Progenitor cell of endocrine pancreas (in vitro differentiated cells): ENCODE data around the gene PCDHGB7. TPM values are rescaled to one million over a fixed set of nuclear protein-coding genes. Genes with fewer than 3 reads are reported as not detected.
A peak's percentile ranks its signal among the peaks of the same experiment; 100 is the strongest.
"Not testable (repeated sequence)": the region's sequence is repeated elsewhere in the genome, so short reads cannot be mapped to it uniquely, and the experiment has no call there.

Experiments used
- DNase-seq: peaks from one replicate; pipeline ENCODE4 v3.0.0; 2021; ENCODE audit warnings: low spot score; ENCODE audit not compliant: unreplicated experiment
- H3K27ac Mint-ChIP-seq: 2 replicates; pipeline ENCODE4 v1.8.0; 2021; ENCODE audit warnings: mild to moderate bottlenecking, moderate library complexity, mixed read lengths
- H3K27me3 Mint-ChIP-seq: 2 replicates; pipeline ENCODE4 v1.8.0; 2021; ENCODE audit warnings: mixed read lengths
- H3K36me3 Mint-ChIP-seq: 2 replicates; pipeline ENCODE4 v1.8.0; 2022; ENCODE audit warnings: mixed read lengths; ENCODE audit not compliant: insufficient read depth
- H3K4me1 Mint-ChIP-seq: 2 replicates; pipeline ENCODE4 v1.8.0; 2021; ENCODE audit warnings: low read depth, mixed read lengths
- H3K4me3 Mint-ChIP-seq: 2 replicates; pipeline ENCODE4 v1.8.0; 2021; ENCODE audit warnings: low read depth, mild to moderate bottlenecking, moderate library complexity, mixed read lengths
- H3K9me3 Mint-ChIP-seq: 2 replicates; pipeline ENCODE4 v1.8.0; 2021; ENCODE audit warnings: low read depth, mixed read lengths
- total RNA-seq: library from RNA; stranded (reverse); gene quantifications from 2 replicates; pipeline ENCODE4 v1.2.1, GENCODE V29; 2021
- TF ChIP-seq, protein P1 (sequence below): fragments of 200-600 bp; sonication (generic); IDR thresholded peaks from one replicate; pipeline ENCODE4 v1.5.0; 2021; ENCODE audit warnings: antibody characterized with exemption, mild to moderate bottlenecking; ENCODE audit not compliant: unreplicated experiment

Gene PCDHGB7
- total RNA-seq, 1 donor from 2014 or later: 6.0 TPM

DNA sequence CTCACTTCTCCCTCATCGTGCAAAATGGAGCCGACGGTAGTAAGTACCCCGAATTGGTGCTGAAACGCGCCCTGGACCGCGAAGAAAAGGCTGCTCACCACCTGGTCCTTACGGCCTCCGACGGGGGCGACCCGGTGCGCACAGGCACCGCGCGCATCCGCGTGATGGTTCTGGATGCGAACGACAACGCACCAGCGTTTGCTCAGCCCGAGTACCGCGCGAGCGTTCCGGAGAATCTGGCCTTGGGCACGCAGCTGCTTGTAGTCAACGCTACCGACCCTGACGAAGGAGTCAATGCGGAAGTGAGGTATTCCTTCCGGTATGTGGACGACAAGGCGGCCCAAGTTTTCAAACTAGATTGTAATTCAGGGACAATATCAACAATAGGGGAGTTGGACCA lies 13.8 kb downstream of the PCDHGB7 start:
- TF ChIP-seq, protein P1, sequence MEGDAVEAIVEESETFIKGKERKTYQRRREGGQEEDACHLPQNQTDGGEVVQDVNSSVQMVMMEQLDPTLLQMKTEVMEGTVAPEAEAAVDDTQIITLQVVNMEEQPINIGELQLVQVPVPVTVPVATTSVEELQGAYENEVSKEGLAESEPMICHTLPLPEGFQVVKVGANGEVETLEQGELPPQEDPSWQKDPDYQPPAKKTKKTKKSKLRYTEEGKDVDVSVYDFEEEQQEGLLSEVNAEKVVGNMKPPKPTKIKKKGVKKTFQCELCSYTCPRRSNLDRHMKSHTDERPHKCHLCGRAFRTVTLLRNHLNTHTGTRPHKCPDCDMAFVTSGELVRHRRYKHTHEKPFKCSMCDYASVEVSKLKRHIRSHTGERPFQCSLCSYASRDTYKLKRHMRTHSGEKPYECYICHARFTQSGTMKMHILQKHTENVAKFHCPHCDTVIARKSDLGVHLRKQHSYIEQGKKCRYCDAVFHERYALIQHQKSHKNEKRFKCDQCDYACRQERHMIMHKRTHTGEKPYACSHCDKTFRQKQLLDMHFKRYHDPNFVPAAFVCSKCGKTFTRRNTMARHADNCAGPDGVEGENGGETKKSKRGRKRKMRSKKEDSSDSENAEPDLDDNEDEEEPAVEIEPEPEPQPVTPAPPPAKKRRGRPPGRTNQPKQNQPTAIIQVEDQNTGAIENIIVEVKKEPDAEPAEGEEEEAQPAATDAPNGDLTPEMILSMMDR: no peak
- H3K27ac Mint-ChIP-seq: peak overlapping the region; percentile 77
- H3K27me3 Mint-ChIP-seq: no peaks in the 10 kb centered on the region
- H3K4me3 Mint-ChIP-seq: no peak overlapping the region
- H3K4me1 Mint-ChIP-seq: no peaks in the 10 kb centered on the region
- DNase-seq: no peak
- H3K9me3 Mint-ChIP-seq: peaks cover 51% of the 10 kb centered on the region
- H3K36me3 Mint-ChIP-seq: peaks cover 59% of the 10 kb centered on the region

DNA sequence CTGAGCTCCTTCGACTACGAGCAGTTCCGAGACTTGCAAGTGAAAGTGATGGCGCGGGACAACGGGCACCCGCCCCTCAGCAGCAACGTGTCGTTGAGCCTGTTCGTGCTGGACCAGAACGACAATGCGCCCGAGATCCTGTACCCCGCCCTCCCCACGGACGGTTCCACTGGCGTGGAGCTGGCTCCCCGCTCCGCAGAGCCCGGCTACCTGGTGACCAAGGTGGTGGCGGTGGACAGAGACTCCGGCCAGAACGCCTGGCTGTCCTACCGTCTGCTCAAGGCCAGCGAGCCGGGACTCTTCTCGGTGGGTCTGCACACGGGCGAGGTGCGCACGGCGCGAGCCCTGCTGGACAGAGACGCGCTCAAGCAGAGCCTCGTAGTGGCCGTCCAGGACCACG lies 14.8 kb downstream of the PCDHGB7 start:
- H3K27me3 Mint-ChIP-seq, H3K4me3 Mint-ChIP-seq, H3K4me1 Mint-ChIP-seq, DNase-seq: not testable (repeated sequence)
- H3K27ac Mint-ChIP-seq: peak overlapping the region; percentile 77
- peaks cover 51% of the 10 kb centered on the region for H3K9me3 Mint-ChIP-seq
- peaks cover 53% of the 10 kb centered on the region for H3K36me3 Mint-ChIP-seq

DNA sequence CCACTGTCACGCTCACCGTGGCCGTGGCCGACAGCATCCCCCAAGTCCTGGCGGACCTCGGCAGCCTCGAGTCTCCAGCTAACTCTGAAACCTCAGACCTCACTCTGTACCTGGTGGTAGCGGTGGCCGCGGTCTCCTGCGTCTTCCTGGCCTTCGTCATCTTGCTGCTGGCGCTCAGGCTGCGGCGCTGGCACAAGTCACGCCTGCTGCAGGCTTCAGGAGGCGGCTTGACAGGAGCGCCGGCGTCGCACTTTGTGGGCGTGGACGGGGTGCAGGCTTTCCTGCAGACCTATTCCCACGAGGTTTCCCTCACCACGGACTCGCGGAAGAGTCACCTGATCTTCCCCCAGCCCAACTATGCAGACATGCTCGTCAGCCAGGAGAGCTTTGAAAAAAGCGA lies 15.2 kb downstream of the PCDHGB7 start:
- Mint-ChIP-seq H3K36me3 (peaks cover 52% of the 10 kb centered on the region), H3K9me3 (peaks cover 51% of the 10 kb centered on the region)
- H3K4me3 Mint-ChIP-seq, H3K4me1 Mint-ChIP-seq, DNase-seq, H3K27ac Mint-ChIP-seq, H3K27me3 Mint-ChIP-seq: not testable (repeated sequence)

DNA sequence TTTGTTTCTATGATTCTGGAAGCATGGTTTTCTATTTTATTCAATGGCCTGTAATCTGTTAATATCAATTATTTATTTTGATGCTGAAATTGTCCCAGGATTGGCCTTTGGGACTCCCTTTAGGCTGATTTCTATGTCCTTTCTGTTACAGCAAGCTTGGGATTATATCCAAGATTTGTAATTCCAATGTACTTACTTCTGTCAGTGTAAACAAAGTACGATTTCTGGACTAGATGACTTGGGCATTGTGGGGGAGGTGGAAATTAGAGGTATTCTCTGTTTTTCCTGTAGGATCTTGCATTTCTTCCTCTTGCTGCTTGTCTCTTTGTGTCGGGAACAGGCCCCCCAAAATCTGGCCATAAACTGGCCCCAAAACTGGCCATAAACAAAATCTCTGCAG lies 16.5 kb downstream of the PCDHGB7 start:
- H3K4me1 Mint-ChIP-seq: no peaks in the 10 kb centered on the region
- peaks cover 47% of the 10 kb centered on the region for H3K36me3 Mint-ChIP-seq
- H3K27me3 Mint-ChIP-seq: no peaks in the 10 kb centered on the region
- H3K9me3 Mint-ChIP-seq: peaks cover 48% of the 10 kb centered on the region
- TF ChIP-seq, protein P1: no peak
- no peak overlapping the region for H3K4me3 Mint-ChIP-seq
- peak overlapping the region; percentile 56 for H3K27ac Mint-ChIP-seq
- DNase-seq: no peak

DNA sequence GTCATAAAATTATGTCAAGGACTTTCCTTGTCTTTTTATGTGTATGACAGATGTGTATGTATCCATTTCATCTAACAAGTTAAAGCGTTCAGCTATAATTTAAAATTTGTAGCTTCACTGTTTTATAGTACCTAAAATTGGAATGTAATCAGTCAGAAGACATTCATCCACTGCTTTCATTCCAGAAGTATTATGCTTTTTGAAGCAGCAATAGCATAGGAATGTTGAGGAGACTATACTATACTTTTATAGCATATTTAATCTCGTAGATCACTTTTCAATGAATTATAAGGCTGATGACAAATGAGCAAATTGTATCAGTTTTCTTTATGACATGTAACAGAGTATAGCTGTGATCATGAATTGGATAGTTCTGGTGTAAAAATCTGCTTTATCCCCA lies 19.7 kb downstream of the PCDHGB7 start:
- no peak for DNase-seq
- Mint-ChIP-seq H3K4me1 (no peaks in the 10 kb centered on the region), H3K36me3 (peaks cover 44% of the 10 kb centered on the region), H3K27ac (no peak overlapping the region), H3K27me3 (no peaks in the 10 kb centered on the region), H3K9me3 (peaks cover 45% of the 10 kb centered on the region), H3K4me3 (no peak overlapping the region)
- TF ChIP-seq, protein P1: no peak

DNA sequence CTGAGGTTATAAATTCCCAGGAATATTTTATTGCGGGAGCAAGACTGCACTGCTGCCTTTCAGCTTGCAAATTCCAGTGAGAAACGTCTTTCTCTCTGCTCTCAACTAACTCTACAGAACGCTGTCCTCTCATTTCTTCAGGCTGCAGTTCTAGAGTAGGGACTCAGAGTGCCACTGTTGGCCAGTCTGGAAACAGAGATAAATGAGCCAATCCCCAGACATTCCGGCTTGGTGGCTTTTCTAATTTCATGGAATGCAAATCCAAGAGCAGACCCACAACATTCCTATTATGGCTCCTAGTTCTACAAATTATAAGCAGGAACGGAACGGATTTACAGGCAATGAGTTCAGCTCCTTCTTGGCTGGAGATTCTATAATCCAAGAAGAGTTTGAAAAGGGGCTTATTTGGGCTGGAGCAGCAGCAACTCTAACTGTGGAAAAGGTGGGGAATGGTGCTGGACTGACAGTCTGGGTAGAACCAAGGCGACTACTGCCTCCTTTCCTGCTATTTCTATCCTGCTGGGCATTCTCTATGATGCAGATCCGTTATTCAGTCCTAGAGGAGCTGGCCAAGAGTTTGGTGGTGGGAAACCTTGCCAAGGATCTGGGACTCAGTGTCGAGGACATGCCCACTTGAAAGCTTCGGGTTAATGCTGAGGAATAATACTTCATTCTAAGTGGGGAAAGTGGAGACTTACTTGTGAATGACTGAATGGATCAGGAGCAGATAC lies 22.1 kb downstream of the PCDHGB7 start:
- Mint-ChIP-seq H3K27ac (no peak overlapping the region), H3K36me3 (peaks cover 37% of the 10 kb centered on the region), H3K27me3 (no peaks in the 10 kb centered on the region), H3K4me3 (no peak overlapping the region), H3K4me1 (no peaks in the 10 kb centered on the region), H3K9me3 (peaks cover 37% of the 10 kb centered on the region)
- no peak for DNase-seq
- TF ChIP-seq, protein P1: no peak
